Measurements from ENCODE around the gene TPRG1L.
A peak's percentile ranks its signal among the peaks of the same experiment; 100 is the strongest.

GRCh38 chr1:3611170-3612019 lies 13.4 kb upstream of the TPRG1L start, which contains the start of gene MEGF6:
- TF ChIP-seq EZH2 (IDR thresholded peaks at IDR 0.05; ENCODE audit: borderline replicate concordance, low read depth, low read length, severe bottlenecking) (peak; percentile 88), CTCF (IDR thresholded peaks at IDR 0.05; ENCODE audit: borderline replicate concordance, extremely low read depth, low read length, poor library complexity, severe bottlenecking) (no peak)

Data from DND-41 (cell line).